ENCODE measurements around the gene PKD1. TPM values are rescaled to one million over a fixed set of nuclear protein-coding genes. Genes with fewer than 3 reads are reported as not detected.
"Not testable (repeated sequence)": the region's sequence is repeated elsewhere in the genome, so short reads cannot be mapped to it uniquely, and the experiment has no call there.

The PKD1 gene
- total RNA-seq, 1 donor from 2014 or later: 147 TPM

DNA sequence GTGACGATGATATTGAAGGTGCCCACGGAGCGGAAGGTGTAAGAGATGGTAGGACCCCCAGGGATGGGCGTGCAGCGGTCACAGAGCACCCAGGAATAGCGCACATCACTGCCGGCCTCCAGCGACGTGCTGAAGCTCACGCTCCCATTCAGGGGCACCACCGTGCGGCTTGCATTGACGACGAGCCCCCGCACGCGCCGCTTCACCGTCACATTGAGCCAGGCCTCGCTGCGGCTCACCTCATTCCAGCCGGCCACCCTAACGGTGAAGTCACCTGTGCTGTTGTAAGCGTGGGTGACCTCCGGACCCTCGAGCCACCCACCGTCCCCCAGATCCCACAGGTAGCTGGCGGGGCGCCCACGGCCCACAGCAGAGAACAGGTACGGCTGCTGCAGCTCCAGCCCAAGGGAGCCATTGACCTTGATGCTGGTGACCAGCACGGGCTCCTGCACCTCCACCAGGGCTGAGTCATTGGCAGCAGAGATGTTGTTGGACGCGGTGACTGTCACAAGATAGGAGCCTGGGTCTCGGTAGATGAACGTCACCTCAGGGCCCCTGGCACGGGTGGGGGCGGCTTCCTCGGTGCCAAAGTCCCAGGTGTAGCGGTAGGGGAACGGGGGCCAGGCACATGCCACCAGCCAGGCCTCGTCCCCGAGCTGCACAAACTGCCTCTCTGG is 25.2 kb downstream of the PKD1 start:
- DNase-seq (ENCODE audit: extremely low read depth, low read depth, low spot score): not testable (repeated sequence)

DNA sequence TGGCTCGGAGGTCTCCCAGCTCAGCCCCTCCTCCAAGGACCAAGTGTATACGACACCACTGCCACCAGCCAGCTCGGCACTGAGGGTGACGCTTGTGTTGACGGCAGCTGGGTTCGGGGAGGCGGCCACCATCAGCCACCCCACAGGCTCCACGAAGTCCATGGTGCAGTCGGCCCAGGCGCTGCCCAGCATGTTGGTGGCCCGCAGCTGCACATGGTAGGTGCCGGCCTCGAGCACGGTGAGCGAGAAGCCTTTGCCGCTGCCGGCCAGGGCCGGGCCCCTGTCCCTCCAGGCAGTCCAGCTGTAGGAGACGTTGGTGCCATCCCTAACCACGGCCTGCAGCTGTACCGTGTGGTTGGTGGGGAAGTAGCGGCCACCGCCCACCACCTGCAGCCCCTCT is 25.8 kb downstream of the PKD1 start:
- DNase-seq (ENCODE audit: extremely low read depth, low read depth, low spot score): not testable (repeated sequence)

GRCh38 chr16:2109271-2109580 is 26.5 kb downstream of the PKD1 start:
- not testable (repeated sequence) for DNase-seq (ENCODE audit: extremely low read depth, low read depth, low spot score)

DNA sequence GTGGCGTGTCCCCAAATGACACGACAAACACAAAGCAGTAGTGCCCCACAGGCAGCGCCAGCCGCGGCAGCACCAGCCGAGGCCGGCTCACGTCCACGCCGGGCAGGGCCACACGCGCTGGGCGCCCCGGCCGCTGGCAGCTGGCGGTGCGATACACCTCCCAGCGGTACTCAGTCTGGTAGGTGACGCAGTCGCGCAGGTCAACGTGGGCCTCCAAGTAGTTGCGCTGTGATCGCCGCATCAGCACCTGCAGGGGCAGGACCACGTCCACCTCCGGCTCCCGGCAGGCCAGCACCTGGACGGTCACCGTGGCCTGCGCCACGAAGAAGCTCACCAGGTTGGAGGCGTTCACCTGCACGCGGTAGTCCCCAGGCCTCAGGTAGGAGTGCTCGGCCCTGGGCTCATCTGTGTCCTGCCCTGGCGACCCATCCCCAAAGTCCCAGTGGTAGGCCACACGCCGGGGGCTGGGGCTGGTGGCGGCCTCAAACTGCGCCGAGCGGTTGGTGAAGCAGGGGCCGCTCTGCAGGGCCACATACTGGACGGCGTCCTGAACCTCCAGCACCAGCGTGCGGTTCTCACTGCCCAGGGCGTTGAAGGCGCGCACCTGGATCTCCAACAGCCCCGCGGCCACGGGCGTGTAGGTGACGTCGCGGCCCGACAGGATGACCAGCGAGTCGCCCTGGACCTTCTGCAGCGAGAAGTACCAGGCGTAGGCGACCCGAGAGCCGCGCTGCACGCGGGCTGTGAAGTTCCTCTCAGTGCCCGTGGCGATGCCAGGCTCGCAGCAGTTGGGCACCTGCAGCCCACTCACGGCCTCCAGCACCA is 27.0 kb downstream of the PKD1 start:
- not testable (repeated sequence) for DNase-seq (ENCODE audit: extremely low read depth, low read depth, low spot score)

DNA sequence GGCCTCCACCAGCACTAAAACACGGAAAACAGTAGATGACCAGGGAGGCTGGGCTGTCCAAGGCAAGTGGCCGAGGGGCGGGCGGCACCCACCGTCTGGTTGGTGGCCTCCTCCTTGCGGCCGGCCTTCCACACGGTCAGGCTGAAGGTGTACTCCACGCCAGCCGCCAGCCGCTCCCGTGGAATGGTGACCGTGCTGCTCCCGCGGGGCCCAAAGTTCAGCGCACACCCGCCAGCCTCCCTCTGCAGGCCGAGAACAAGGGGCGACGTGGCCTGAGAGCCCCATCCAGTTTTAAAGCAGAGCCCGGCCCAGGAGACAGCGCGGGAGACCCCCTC is 27.9 kb downstream of the PKD1 start:
- DNase-seq (ENCODE audit: extremely low read depth, low read depth, low spot score): not testable (repeated sequence)

GRCh38 chr16:2107121-2107790 is 28.4 kb downstream of the PKD1 start:
- DNase-seq (ENCODE audit: extremely low read depth, low read depth, low spot score): not testable (repeated sequence)

DNA sequence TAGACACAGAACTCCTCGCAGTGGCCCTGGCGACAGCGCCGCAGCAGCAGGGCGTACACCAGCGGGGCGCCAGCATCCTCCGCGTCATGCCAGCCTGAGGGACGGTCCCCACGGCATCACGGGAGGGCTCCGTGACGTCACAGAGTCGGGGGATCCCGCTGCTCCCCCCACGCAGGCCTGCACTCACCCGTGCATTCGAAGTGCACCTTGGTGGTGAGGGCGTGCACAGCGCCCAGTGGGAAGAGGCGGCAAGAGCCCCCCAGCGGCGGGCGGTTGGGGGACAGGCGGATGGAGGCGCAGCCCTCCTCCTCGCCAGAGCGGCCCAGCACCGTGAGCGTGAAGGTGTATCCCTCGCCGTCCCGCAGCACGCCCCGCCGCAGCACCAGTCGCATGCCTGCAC is 29.5 kb downstream of the PKD1 start:
- not testable (repeated sequence) for DNase-seq (ENCODE audit: extremely low read depth, low read depth, low spot score)

DNA sequence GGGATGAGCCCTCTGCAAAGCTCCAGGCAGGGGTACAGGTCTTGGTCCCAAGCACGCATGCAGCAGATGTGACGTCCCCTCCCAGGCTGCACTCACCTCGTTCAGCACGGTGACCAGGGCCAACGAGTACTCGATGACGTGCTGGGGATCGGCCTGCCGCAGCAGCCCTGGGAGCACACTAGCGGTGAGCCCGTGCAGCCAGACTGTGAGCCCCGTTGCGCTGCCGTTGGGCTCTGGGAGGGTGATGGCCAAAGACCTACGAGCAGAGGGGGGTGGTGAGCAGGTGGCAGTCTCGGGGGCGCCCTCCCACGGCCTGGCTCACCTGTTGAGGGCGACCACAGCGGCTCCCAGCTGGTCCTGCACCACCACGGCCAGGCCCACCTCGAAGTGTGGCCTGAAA is 29.9 kb downstream of the PKD1 start:
- not testable (repeated sequence) for DNase-seq (ENCODE audit: extremely low read depth, low read depth, low spot score)

GRCh38 chr16:2105291-2105690 is 30.4 kb downstream of the PKD1 start:
- not testable (repeated sequence) for DNase-seq (ENCODE audit: extremely low read depth, low read depth, low spot score)

- DNase-seq (ENCODE audit: extremely low read depth, low read depth, low spot score): not testable (repeated sequence)
Measured at GRCh38 chr16:2104464-2104863, 31.2 kb downstream of the PKD1 start.

DNA sequence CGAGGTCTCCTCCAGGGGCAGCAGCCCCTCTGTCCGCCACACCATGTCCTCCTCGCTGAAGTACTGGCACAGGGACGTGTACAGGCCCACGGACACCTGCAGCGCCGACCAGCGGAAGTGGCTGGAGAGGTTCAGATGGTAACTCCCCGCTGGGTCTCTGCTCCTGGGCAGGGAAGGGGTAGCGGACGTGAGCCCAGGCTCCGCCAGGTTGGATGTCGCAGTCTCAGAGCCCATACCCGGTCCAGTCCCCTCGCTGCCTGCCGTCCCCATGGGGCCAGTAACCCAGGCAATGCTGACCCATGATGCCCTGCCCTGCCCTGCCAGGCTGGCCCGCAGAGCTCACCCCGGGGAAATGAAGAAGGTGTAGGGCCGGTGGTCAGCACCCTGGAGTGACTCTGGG is 33.2 kb downstream of the PKD1 start:
- no peak for DNase-seq (ENCODE audit: extremely low read depth, low read depth, low spot score)

DNA sequence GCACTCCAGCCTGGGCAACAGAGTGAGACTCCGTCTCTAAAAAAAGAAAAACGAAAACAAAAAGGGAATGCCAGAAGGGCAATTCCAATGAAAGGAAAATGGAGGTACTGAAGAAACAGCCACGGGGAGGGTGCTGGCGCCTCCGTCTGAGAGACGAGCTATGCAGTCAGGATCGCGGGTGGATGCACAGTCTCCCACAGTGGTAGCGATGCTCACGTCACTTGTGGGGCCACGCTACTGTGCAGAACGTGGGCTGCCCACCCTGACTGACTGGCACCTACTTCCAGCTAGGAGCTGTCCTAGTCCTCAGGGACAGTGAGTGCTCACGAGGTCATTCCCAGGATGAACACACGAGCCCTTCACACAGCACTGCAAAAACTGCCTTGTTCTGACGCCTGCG is 34.1 kb downstream of the PKD1 start:
- DNase-seq (ENCODE audit: extremely low read depth, low read depth, low spot score): not testable (repeated sequence)

GRCh38 chr16:2097689-2098088 is 38.0 kb downstream of the PKD1 start:
- DNase-seq (ENCODE audit: extremely low read depth, low read depth, low spot score): not testable (repeated sequence)

DNA sequence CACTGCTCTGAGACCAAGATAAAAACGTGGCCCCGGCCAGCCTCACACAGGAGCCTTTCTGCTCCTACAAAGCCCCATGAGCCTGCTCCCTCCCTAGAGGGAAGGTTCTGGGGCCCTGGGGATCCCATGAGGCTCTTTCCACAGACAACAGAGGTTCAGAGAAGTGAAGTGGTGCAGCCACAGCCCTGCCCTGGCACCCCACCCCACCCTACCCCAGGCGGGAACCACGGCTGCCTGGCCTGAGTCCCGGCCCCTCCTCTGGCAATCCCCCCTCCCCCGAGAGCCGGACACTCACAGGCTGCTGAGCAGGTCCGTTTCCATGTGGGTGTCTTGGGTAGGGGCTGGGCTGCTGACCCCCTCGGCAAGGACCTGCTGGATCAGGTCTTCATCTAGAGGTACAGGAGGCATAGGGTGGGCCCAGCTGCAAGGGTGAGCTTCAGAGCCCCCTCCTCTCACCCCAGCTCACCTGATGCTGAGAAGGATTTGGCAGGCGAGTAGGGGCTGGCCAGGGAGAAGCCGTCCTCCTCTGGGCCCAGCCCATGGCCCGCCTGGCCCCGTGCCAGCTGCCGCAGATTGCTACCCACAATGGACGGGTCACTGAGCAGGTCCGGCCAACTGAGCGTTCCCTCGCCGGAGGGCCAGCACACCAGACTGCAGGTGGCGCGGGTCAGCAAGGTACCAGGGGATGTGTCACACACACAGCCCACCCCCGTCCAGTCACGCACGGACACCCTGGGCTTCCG is 38.7 kb downstream of the PKD1 start:
- no peak for DNase-seq (ENCODE audit: extremely low read depth, low read depth, low spot score)

DNA sequence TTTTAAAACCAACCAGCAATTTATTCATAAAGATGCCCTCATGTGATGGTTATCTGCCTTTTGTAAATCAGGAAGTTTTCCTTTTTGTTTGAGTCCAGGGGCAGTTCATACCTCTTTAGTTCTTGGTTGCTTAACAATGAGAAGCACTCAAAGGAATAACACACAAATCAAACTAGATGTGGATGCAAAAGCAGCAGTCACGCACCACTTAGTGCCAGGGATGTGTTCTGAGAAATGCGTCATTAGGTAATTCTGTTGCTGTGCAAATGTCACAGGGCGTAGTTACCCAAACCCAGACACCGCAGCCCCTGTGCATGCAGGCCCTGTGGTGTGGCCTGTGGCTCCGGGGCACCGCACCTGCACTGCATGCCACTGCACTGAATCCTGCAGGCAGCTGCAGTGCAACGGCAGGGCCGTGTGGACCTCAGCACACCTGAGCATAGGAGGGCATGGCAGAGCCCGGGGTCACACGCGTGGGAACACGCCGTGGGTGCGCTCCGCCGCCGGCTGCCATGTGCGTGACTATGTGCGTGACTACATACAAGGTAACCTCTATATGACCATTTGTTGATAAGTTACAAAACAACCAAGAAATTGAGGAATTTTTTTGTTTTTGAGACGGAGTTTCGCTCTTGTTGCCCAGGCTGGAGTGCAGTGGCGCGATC is 39.6 kb downstream of the PKD1 start:
- no peak for DNase-seq (ENCODE audit: extremely low read depth, low read depth, low spot score)

- no peak for DNase-seq (ENCODE audit: extremely low read depth, low read depth, low spot score)
Measured at GRCh38 chr16:2095315-2095853, 40.3 kb downstream of the PKD1 start.

DNA sequence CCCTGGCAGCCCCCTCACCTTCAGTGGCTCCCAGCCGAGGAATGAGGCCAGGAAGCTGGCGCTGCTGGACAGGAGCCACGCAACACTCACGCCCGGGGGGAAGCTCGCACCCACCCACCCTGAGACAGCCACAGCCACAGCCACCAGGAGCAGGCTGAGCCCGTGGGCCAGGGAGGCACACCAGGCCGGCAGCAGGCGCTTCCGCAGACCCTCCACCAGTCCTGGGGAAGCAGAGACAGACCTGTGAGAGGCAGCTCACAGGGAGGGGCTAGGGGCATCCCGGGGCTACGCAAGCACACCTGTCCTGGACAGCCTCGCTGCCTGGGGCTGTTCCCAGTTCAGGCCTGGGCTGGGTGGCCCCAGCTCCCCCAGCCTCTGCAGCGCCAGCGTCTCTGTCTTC is 41.9 kb downstream of the PKD1 start:
- DNase-seq (ENCODE audit: extremely low read depth, low read depth, low spot score): no peak

DNA sequence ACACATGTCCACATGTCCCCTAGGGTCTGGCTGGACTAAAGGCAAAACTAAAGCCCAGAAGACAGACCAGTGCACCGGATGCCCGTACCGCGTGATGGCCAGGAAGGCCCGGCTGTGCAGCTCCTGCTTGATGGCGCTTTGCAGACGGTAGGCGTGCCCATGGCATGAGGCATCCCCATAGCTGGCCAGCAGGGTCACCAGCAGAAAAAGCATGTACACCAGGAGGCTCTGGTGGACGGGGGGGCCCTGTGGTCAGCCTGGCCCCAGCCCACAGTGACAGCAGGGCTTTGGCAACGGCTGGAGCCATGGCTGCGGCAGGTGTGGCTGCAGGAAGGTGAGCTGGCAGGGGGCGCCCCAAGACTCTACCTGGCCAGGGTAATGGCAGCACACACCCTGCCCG is 42.8 kb downstream of the PKD1 start:
- no peak for DNase-seq (ENCODE audit: extremely low read depth, low read depth, low spot score)

GRCh38 chr16:2092256-2092620 is 43.5 kb downstream of the PKD1 start:
- DNase-seq (ENCODE audit: extremely low read depth, low read depth, low spot score): no peak

DNA sequence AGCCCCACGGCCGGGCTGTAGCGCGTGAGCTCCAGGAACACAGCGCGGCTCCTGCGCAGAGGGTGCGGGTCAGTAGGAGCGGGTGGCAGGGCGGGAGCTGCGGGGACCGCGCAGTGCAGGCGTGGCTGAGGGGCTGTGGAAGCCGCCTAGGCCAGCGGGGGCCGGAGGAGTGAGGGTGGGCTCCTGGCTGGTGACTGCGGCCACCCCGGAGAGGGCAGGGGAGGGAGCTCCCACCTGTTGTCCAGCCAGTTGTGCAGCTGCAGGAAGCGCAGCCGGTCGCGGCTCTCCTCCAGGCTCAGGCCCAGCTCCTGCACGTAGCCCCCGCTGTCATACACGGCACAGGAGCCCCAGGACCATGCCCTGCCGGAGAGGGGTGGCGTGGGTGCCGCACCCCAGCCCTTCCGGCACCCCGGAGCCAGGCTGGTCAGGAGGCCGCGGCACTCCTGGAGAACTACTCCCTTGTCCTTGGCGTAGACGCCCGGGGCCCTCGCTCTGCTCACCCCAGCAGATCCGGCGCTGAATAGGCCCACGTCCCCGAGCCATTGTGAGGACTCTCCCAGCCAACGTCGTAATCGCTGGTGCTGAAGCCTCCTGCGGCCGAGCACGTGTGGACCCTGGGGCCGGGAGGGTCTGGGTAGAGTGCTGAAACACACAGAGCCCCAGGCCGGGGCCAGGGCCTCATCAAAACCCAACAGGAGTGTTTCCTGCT is 44.0 kb downstream of the PKD1 start:
- no peak for DNase-seq (ENCODE audit: extremely low read depth, low read depth, low spot score)

Measured in glomerular endothelial cell (primary cell).